Right kidney (tissue), 1 donor: ENCODE measurements around the gene KRT26.
"Not testable (repeated sequence)": the region's sequence is repeated elsewhere in the genome, so short reads cannot be mapped to it uniquely, and the experiment has no call there.

ENCODE experiments used
- DNase-seq: peaks from one replicate; pipeline ENCODE4 v3.0.0-alpha.2; 2016

Gene KRT26

GRCh38 chr17:40794466-40794865 is 22.5 kb upstream of the KRT26 start:
- DNase-seq: no peak

GRCh38 chr17:40793832-40794231 is 21.8 kb upstream of the KRT26 start:
- DNase-seq: no peak

DNA sequence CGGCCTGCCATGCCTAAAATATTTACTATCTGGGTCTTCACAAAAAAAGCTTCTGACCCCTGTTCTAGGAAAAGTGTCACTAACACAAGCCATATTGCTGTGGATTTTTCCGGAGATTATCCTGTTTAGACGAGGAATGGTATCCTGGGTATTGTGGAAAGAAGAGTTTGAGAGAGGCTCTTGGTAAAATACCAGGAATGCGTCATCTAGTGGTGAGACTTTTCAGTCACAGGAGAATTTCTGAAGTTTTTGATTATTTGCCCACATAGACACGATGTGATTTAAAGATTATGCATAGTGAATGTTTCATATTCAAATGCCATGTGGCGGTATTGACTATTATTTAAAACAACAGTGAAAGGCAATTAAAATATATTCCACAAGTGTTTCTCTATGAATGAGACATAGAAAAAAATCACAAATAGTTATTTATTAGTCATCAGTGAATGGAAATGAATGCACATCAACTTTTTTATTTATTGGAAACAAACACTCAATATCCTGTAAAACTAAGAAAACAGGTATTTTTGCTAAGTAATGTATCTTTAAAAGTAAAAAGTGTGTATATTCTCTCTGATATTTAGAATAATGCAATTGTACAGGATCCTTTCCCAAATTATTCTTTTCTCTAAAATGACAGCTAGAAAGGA is 19.9 kb upstream of the KRT26 start:
- DNase-seq: no peak

GRCh38 chr17:40791111-40791510 is 19.1 kb upstream of the KRT26 start:
- no peak for DNase-seq

GRCh38 chr17:40782450-40782849 is 10.4 kb upstream of the KRT26 start, which contains the start of gene KRT27:
KRT27 (minus strand) TSS chr17:40782550; CDS start chr17:40782493, 57 bp downstream.
- no peak for DNase-seq

- DNase-seq: peak; percentile 47
Observed at GRCh38 chr17:40779181-40779909, 7.3 kb upstream of the KRT26 start.

DNA sequence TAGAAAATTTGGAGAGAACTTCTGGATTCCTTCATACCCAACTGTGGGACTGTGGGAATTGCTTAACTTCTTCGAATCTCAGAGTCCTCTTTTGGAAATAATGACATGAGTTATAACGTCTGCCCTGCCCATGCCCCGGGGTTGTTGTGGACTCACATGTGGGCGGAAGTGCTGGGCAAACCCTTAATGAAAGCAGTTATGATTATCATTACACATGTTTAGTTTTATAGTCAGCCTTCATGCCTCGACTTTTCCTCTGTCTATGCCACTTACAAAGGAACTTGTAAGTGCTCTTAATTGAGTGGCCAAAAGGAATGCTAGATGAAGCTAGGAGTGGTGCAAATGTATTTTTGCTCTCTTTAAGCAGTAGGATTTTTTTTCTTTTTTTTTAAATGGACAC is 6.5 kb upstream of the KRT26 start:
- no peak for DNase-seq

DNA sequence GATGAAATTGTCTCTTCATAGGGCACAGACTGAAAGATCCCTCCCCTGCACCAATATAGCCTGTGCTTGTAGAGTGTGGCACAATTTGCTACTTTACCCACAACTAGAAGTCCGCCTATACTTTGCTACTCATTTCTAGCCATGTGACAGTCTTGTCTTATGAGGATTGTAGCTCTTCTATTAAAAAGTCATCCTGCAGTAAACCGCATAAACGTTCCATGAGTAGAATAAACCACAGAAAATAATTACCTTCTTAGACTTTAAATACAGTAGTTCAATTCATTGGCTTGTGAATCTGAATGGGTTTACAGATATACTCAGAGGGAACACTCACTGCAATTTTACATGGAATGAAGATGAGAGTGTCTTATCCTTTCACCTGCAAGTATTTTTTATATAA is 6.0 kb upstream of the KRT26 start:
- no peak for DNase-seq

- no peak for DNase-seq
Observed at GRCh38 chr17:40777459-40777858, 5.5 kb upstream of the KRT26 start.

- no peak for DNase-seq
Observed at GRCh38 chr17:40775945-40776344, 3.9 kb upstream of the KRT26 start.

DNA sequence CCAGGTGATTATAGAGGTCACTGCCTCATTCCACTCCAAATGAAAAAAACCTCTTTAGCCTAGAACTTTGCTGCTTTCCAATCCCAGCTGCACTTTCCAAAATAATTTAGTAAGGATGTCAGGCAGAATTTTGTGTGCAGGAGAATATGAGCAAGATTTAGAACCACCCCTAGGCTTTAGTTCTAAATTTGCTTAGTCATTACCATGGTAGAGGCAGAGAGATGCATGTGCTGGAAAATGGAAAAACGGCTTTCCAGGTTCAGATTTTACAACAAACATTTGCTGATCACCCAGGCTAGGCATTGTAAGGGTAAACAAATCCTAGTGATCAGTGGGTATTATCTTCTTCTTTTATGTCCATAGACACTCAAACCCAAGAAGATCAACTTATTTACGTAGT is 6.3 kb downstream of the KRT26 start:
- DNase-seq: no peak

GRCh38 chr17:40763752-40764151 is 8.2 kb downstream of the KRT26 start:
- DNase-seq: no peak

- DNase-seq: no peak
Observed at GRCh38 chr17:40760105-40761016, 11.6 kb downstream of the KRT26 start.

DNA sequence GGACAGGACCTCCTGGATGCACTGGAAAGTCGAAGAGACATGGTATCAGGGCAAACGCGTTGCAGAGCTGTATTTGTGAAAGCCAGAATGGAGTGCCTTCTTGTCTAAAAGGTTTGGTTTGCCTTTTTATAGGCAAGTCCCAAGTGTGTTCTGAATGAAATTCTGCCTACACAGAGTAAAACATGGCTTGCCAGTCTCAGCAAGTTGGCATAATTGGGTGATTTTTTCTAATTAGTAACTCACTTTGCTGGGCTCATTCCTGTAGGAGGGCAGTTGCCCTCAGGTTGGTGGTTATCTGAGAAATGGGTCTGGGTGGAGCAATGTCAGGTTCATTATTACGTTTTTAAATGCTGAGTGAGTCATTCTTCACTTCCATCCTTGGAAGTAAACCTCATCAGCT is 16.8 kb downstream of the KRT26 start, which contains the start of gene KRT25:
TSS of gene KRT25 (minus strand) at position 101 of the 400 bp plus-strand sequence. CDS start at position 41, 60 bp downstream.
- no peak for DNase-seq

- DNase-seq: no peak
Observed at GRCh38 chr17:40753804-40754203, 18.2 kb downstream of the KRT26 start.

DNA sequence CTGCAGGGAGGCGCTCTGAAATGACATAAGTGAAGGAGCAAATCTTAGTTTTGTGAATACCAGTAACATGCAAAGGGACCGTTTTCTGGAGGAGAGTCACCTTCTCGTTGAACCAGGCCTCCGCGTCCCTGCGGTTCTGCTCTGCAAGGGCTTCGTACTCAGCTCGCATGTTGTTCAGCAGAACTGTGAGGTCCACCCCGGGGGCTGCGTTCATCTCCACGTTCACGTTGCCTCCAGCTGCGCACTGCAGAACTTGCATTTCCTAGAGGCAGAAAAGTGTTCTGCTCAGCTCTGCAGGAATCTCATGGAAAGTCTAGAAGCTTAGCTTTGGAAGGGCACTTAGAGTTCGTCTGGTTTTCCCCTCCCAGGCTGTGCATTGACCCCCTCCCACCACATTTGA is 20.9 kb downstream of the KRT26 start:
- DNase-seq: no peak

GRCh38 chr17:40750391-40750790 is 21.6 kb downstream of the KRT26 start:
- DNase-seq: no peak

- DNase-seq: not testable (repeated sequence)
Observed at GRCh38 chr17:40748666-40749065, 23.3 kb downstream of the KRT26 start.

DNA sequence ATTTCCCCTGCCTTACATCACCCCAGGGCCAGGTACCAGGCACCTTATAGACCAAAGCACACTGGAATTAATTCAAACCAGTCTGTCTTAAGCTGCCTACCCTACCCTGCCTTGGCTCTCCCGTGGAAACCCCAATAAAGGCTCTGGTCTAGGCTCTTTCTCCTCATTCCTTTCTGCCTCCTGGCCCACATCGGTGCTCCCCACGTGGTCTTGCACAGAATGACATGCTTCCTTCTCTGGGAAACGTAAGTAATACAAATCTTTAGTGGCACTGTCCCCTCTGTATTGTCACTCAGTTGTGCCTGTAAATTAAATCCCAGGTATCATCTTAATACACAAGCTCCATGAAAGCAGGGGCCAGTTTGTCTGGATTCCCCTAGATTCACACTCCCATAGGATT is 33.4 kb downstream of the KRT26 start:
- no peak for DNase-seq

- no peak for DNase-seq
Observed at GRCh38 chr17:40735016-40735415, 37.0 kb downstream of the KRT26 start.

- no peak for DNase-seq
Observed at GRCh38 chr17:40734018-40734417, 38.0 kb downstream of the KRT26 start.

DNA sequence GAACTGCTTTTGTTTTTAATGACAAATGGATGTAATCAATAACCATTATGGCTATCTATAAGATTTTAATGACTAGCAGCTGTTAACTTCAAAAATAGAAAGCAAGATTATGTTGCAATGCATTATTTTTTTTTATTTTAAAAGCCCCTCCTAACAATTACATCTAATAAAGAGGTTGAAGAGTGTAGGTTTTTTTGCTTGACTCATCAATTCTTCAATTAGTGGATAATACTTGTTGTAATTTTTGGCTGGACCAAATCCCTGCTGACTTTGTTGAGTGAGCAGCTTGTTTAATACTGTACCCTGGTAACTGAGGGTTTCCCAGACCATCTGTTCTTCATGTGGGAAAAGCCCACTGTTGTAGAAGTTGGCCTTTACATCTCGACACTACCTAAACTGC is 41.0 kb downstream of the KRT26 start:
- no peak for DNase-seq
